ENCODE data around the gene IZUMO4. TPM values are rescaled to one million over a fixed set of nuclear protein-coding genes. Genes with fewer than 3 reads are reported as not detected.
A peak's percentile ranks its signal among the peaks of the same experiment; 100 is the strongest.
"Not testable (repeated sequence)": the region's sequence is repeated elsewhere in the genome, so short reads cannot be mapped to it uniquely, and the experiment has no call there.

IZUMO4 gene
- total and polyA plus RNA-seq, 8 donors = 5.2 to 42.2 (median 8.1) TPM

- ATAC-seq (no peak), DNase-seq (no peak), FAIRE-seq (no peak)
- 93 to 95% methylated on average over 19 to 21 of the region's 21 CpGs for WGBS, 2 donors
- intact Hi-C loops (cut with DNase I) = no loop called here
- no peak for TF ChIP-seq CTCF (IDR thresholded peaks at IDR 0.05)
- Histone ChIP-seq H3K36me3 (peaks cover 0 to 58% (median 4%) of the 10 kb centered on the region in 3 donors), H3K27me3 (no peaks in the 10 kb centered on the region), H3K4me1 (no peaks in the 10 kb centered on the region), H3K4me3 (no peak overlapping the region), H3K9me3 (no peaks in the 10 kb centered on the region), H3K27ac (no peak overlapping the region)
These were observed 32.3 kb downstream of the IZUMO4 start for GRCh38 chr19:2129022-2129421.

GRCh38 chr19:2129486-2129885 is 32.8 kb downstream of the IZUMO4 start:
- WGBS, 2 donors = 92 to 98% methylated on average over 11 of the region's 11 CpGs
- no peak for TF ChIP-seq CTCF (IDR thresholded peaks at IDR 0.05)
- peak in 1 of 6 donors; percentile 49 for DNase-seq
- no peaks in the 10 kb centered on the region for H3K27me3 ChIP-seq
- no peaks in the 10 kb centered on the region for H3K9me3 ChIP-seq
- intact Hi-C loops (cut with DNase I) = no loop called here
- no peak overlapping the region for H3K27ac ChIP-seq
- H3K4me1 ChIP-seq = no peaks in the 10 kb centered on the region
- no peak for FAIRE-seq
- peaks cover 0 to 58% (median 4%) of the 10 kb centered on the region in 3 donors for H3K36me3 ChIP-seq
- ATAC-seq = no peak
- no peak overlapping the region for H3K4me3 ChIP-seq

- Histone ChIP-seq H3K27me3 (no peaks in the 10 kb centered on the region), H3K4me3 (no peak overlapping the region), H3K27ac (no peak overlapping the region), H3K4me1 (no peaks in the 10 kb centered on the region), H3K9me3 (no peaks in the 10 kb centered on the region), H3K36me3 (peaks cover 0 to 53% (median 4%) of the 10 kb centered on the region in 3 donors)
- 95 to 96% methylated on average over 27 to 28 of the region's 28 CpGs for WGBS, 2 donors
- peak in 2 of 6 donors; percentile 46 to 64 for DNase-seq
- TF ChIP-seq CTCF (IDR thresholded peaks at IDR 0.05) = no peak
- ATAC-seq = peak in 1 of 4 donors; percentile 17
- FAIRE-seq = no peak
- intact Hi-C loops (cut with DNase I) = no loop called here
These were observed 33.4 kb downstream of the IZUMO4 start for GRCh38 chr19:2129892-2130770.

- H3K27ac ChIP-seq; intact Hi-C loops (cut with DNase I); H3K27me3 ChIP-seq; H3K9me3 ChIP-seq; H3K4me3 ChIP-seq; H3K4me1 ChIP-seq; ATAC-seq; FAIRE-seq: not testable (repeated sequence)
- WGBS, 2 donors = 86 to 92% methylated on average over 63 to 67 of the region's 67 CpGs
- H3K36me3 ChIP-seq = peaks cover 0 to 45% (median 4%) of the 10 kb centered on the region in 3 donors
- DNase-seq = peak in 2 of 6 donors; percentile 49 to 75
These were observed 34.6 kb downstream of the IZUMO4 start for GRCh38 chr19:2131012-2131975.

- FAIRE-seq = no peak
- intact Hi-C loops (cut with DNase I) = no loop called here
- 92 to 95% methylated on average over 14 of the region's 14 CpGs for WGBS, 2 donors
- no peaks in the 10 kb centered on the region for H3K4me1 ChIP-seq
- no peak overlapping the region for H3K4me3 ChIP-seq
- DNase-seq = peak in 1 of 6 donors; percentile 50
- ATAC-seq = no peak
- H3K36me3 ChIP-seq = peaks cover 0 to 36% (median 7%) of the 10 kb centered on the region in 3 donors
- no peak overlapping the region for H3K27ac ChIP-seq
- H3K9me3 ChIP-seq = no peaks in the 10 kb centered on the region
- TF ChIP-seq CTCF (IDR thresholded peaks at IDR 0.05) = no peak
- no peaks in the 10 kb centered on the region for H3K27me3 ChIP-seq
These were observed 35.5 kb downstream of the IZUMO4 start for GRCh38 chr19:2132191-2132590.

All from pancreas (tissue), 10 donors.